ENCODE results near the gene STK17B. TPM values are rescaled to one million over a fixed set of nuclear protein-coding genes. Genes with fewer than 3 reads are reported as not detected.

The STK17B gene
- 6.1 and 15.6 TPM in 2 replicates for polyA plus RNA-seq (2011; rRNA removed)
- polyA minus RNA-seq (2011; rRNA and poly(A)+ RNA removed), result 11.3 and 11.6 TPM in 2 replicates

DNA sequence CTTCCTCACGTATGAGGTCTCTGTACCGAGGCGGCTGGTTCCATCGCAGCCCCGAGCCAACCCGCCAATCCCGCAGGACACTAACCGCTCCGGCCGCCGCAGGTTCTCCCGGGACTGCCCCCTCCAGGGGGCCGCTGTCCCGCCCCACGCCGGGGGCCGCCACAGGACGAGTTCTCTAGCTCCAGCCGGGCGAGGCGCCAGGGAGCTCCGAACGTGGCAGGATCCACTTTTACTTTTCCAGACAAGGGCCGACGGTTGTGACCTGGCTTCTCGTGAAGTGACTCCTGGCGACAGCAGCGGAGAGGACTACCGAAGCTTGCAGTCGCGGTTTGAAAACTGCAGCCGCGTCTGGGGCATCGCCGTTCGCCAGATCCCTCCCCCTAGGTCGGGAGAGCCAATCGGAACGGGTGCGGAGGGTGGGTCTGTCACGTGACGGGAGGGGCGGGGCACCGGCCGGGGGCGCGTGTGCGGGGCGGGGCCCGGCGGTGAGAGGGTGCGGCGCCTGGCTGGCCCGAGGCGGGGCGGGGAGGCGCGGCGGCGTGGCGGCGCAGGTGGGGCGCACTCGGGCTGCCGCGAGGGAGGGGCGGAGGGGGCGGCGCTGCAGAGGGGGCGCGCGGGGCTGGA lies at the start of gene STK17B:
Gene STK17B, minus strand, starts transcription at position 331 of the 624 bp plus-strand sequence. CDS start 8,195 bp downstream, outside the sequence.
- Histone ChIP-seq H3K27me3 (ENCODE audit: control insufficient read depth, insufficient read depth, low read length) (no peaks in the 10 kb centered on the region), H3K36me3 (ENCODE audit: control insufficient read depth, insufficient read depth, low read length) (no peaks in the 10 kb centered on the region), H3K4me3 (ENCODE audit: low read depth, low read length) (peak within 1 kb of the TSS; percentile 92)
- TF ChIP-seq, protein P1, sequence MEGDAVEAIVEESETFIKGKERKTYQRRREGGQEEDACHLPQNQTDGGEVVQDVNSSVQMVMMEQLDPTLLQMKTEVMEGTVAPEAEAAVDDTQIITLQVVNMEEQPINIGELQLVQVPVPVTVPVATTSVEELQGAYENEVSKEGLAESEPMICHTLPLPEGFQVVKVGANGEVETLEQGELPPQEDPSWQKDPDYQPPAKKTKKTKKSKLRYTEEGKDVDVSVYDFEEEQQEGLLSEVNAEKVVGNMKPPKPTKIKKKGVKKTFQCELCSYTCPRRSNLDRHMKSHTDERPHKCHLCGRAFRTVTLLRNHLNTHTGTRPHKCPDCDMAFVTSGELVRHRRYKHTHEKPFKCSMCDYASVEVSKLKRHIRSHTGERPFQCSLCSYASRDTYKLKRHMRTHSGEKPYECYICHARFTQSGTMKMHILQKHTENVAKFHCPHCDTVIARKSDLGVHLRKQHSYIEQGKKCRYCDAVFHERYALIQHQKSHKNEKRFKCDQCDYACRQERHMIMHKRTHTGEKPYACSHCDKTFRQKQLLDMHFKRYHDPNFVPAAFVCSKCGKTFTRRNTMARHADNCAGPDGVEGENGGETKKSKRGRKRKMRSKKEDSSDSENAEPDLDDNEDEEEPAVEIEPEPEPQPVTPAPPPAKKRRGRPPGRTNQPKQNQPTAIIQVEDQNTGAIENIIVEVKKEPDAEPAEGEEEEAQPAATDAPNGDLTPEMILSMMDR (IDR thresholded peaks at IDR 0.05; ENCODE audit: insufficient read depth, low read depth, low read length), result peak; percentile 28; the same call in 1 of the 2 replicates
- DNase-seq (ENCODE audit: low read depth), result peak; percentile 42
- ChIA-PET POLR2A (interaction anchor here (0.6 to 0.7 kb wide), 2 partner anchors 91 to 142 kb away, joined by 9 to 15 read pairs; no protein-coding TSS in a partner anchor), CTCF (interaction anchor here (0.8 to 2.5 kb wide), 4 partner anchors 10 to 166 kb away, joined by 3 to 10 read pairs (median 8); no protein-coding TSS in a partner anchor)

DNA sequence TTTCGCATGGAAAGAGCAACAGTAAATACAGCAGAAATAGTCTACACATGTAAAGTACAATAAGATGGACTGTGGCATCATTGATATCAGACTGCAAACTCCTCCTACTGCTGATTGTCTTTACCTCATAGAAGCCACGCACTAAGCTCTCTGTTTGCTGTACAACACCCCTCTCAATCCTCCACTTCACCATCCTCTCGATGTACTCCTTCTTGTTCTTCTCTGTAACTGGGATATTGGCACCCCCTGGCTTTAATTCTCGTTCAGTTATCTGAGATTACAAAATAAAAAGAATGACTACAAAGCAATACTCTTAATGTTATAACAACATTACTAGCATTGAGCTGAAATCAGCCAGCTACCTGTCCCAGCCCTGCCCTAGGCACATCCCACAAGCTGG lies 49.3 kb upstream of the STK17B start:
- POLR2A ChIA-PET, result no interaction called here
- Histone ChIP-seq H3K36me3 (ENCODE audit: control insufficient read depth, insufficient read depth, low read length) (no peaks in the 10 kb centered on the region), H3K27me3 (ENCODE audit: control insufficient read depth, insufficient read depth, low read length) (no peaks in the 10 kb centered on the region), H3K4me3 (ENCODE audit: low read depth, low read length) (no peak overlapping the region)
- no peak for DNase-seq (ENCODE audit: low read depth)
- CTCF ChIA-PET, result interaction anchor here (0.7 kb wide), 1 partner anchor 72 kb away, joined by 3 read pairs; no protein-coding TSS in a partner anchor
- TF ChIP-seq, protein P1 (IDR thresholded peaks at IDR 0.05; ENCODE audit: insufficient read depth, low read depth, low read length), result no peak

DNA sequence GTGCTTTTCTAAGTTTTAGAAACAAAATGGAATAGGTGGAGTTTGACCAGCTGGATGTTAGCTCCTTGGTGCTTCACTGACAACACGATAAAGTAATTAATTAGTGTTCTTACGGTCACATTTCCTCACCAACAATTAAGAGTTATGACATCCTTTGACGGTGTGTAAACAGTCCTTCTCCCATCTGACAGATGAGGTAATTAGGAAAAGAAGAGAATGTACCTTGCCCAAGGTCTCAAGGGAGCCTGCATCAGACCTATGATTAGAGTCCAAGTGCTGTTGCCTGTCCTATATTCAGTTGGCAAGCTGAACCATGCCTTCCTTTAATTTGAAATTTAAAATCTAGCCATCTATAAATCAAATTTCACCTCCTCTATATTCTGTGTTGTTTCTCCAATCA lies 48.3 kb upstream of the STK17B start:
- CTCF ChIA-PET, result interaction anchor here (0.6 kb wide), 1 partner anchor 1286 kb away, joined by 3 read pairs; no protein-coding TSS in a partner anchor
- no peaks in the 10 kb centered on the region for H3K36me3 ChIP-seq (ENCODE audit: control insufficient read depth, insufficient read depth, low read length)

DNA sequence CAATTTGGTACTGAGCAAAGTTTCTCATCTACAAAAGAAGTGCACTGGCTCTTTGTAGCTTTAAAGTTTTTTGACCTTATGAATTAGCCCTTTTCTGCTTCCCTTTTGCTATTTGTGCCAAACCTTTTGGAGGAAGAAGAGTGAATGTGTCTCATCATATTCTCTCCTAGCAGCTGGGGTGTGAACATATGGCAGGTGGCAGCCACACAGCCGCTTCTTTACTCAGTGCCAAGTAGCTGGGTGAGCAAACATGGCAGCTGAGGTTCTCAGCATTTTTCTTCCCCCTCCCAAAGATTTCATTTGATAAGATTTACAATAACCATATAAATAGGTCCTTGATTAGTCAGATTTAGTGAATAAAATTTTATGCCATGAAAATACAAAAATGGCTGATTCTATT lies 46.7 kb upstream of the STK17B start:
- ChIA-PET CTCF (interaction anchor here (0.7 kb wide), 1 partner anchor 11 kb away, joined by 3 read pairs; no protein-coding TSS in a partner anchor), POLR2A (no interaction called here)
- no peak for DNase-seq (ENCODE audit: low read depth)
- H3K36me3 ChIP-seq (ENCODE audit: control insufficient read depth, insufficient read depth, low read length), result no peaks in the 10 kb centered on the region
- H3K4me3 ChIP-seq (ENCODE audit: low read depth, low read length), result no peak overlapping the region
- no peaks in the 10 kb centered on the region for H3K27me3 ChIP-seq (ENCODE audit: control insufficient read depth, insufficient read depth, low read length)
- TF ChIP-seq, protein P1 (IDR thresholded peaks at IDR 0.05; ENCODE audit: insufficient read depth, low read depth, low read length), result no peak

More for the DNA sequence above, 48.3 kb upstream of the STK17B start:
- H3K27me3 ChIP-seq (ENCODE audit: control insufficient read depth, insufficient read depth, low read length), result no peaks in the 10 kb centered on the region
- DNase-seq (ENCODE audit: low read depth), result no peak
- H3K4me3 ChIP-seq (ENCODE audit: low read depth, low read length), result no peak overlapping the region
- TF ChIP-seq, protein P1 (IDR thresholded peaks at IDR 0.05; ENCODE audit: insufficient read depth, low read depth, low read length), result no peak
- POLR2A ChIA-PET, result no interaction called here

DNA sequence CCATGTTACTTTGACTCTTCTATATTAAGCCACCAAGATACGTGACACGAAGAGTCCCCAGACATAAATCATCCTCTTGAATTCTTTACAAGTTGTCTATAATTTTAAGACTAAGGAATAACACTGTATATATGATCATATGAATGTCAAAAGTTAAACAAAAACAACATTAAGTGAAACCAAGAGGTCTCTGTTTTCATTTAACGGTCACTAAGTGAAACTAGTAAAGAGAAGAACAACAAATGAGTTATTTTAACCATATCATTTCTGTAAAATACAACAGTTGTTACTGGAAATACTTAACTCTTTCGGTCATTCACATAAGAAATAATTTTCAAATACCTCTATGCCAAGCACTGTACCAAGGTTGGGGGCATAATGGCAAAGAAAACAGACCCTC lies 45.7 kb upstream of the STK17B start:
- no peaks in the 10 kb centered on the region for H3K36me3 ChIP-seq (ENCODE audit: control insufficient read depth, insufficient read depth, low read length)
- POLR2A ChIA-PET, result no interaction called here
- CTCF ChIA-PET, result no interaction called here
- DNase-seq (ENCODE audit: low read depth), result no peak
- no peaks in the 10 kb centered on the region for H3K27me3 ChIP-seq (ENCODE audit: control insufficient read depth, insufficient read depth, low read length)
- no peak overlapping the region for H3K4me3 ChIP-seq (ENCODE audit: low read depth, low read length)
- TF ChIP-seq, protein P1 (IDR thresholded peaks at IDR 0.05; ENCODE audit: insufficient read depth, low read depth, low read length), result no peak
